Colon (tissue), 2 donors: Measurements from ENCODE around the gene CFAP65.

Experiments
- FAIRE-seq: peaks from 2 replicates; lab custom pipeline; 2012; peaks lifted over from hg19 to GRCh38; lab: Jason Lieb, UNC
- donor health status: control.
- donor health status: control.

CFAP65 gene

DNA sequence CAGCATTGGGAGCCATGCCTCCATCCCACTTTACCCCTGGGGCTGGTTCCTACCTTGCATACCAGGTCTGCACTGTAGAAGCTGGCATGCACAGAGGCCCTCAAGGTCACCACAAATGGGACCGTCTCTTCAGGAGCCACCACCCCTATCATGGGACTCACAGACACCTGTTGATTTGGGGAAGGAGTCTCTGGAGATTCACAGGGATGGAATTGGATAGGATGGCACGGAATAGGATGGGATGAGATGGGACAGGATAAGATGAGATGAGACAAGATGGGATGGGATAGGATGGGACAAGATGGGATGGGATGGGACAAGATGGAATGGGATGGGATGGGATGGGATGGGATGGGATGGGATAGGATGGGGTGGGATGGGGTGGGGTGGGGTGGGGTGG lies 32.0 kb downstream of the CFAP65 start:
- FAIRE-seq: no peak

- FAIRE-seq: no peak
These were observed 37.3 kb downstream of the CFAP65 start for GRCh38 chr2:219003979-219004378.

DNA sequence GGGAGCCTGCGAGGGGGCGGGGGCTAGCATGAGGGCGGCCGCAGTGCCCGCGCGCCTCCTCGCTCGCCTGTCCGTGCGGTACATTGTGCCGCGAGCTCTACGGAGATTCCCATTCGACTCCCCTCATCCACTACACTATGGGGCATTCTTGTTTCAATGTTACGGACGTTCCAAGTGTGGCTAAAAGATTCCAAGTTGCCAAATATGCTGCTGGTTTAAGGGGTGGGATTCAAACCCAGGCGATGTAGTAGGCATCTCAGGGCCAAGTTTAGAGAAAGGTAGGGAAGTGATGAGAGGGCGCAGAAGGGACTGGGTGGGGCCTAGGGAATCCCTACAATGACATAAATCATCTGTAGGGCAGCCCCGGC lies 38.1 kb downstream of the CFAP65 start:
- no peak for FAIRE-seq

DNA sequence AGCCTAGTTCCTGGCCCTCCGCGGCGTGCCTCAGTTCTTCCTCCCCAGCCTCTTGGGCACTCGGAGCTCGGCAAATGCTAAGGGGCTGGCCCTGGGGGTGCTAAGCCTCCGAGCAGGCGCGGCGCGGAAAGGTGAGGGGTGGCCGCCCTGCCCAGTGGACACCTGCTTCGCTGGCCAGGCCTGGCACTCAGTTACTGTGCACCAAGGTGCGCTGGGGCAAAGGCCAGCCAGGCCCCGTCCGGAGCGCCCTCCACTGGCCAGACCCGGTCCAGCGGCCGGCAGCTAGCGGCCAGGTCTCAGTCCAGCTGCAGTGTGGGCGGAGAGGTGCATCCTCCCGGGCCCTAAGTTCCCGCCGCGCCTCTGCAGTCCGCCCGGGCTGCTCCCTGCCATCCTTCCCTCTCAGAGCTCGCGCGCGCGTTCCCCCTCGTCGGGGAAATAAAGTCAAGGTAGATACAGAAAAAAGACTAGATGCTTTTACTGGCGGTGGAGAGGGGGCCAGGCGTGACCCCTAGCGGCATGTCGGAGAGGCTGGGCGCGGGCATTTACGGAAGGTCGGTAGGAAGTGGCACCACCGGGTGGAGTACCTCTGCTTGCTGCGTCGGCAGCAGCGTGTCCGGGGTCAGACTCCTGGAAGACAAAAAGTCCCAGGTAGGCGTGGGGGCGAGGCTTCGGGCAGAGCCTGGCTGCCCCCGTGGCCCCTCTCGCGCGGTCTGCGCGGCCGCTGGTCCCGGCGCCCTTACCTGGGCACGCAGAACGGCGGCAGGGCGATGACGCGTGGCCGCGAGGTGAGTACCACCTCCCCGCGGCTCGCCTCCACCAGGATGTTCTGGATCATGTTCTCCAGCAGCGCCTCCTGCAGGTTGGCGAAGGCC lies 38.7 kb downstream of the CFAP65 start:
- no peak for FAIRE-seq

DNA sequence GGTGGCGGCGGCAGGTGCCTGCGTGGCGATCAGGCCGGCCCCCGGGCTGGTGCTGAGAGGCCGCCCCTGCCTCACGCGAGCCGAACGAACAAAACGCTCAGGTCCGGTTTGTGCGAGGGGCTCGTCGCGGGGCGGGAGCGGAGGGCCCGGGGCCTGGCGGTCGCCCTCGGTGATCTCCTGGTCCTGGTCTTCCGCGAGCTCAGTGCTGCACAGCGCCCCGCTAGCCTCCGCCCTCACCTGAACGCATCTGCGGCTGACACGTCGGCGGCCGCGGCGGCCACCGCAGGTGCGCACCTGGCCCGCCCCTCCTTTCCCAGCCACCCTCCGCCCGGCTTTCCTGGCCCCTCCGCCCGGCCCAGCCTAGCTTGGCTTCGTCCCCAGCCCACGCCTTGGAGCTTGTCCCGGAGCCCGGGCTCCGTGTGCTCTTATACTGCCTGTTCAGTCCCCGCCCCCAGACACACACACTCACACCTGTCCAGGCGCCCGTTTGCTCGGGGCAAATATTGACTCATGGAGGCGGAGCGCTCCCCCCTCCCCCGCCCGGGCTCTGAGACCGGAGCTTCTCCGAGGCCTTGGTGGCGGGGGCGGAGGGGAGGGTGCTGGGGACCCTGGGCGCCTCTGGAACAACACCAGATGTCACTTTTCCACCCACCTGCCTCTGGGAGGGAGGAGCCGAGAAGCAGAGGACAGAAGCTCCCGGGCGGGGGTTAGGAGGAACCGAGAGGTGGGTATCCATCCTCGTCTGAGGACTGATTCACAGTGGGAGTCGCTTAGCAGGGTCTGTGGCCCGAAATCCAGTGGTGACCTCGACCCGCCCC lies 39.5 kb downstream of the CFAP65 start:
- FAIRE-seq: no peak

DNA sequence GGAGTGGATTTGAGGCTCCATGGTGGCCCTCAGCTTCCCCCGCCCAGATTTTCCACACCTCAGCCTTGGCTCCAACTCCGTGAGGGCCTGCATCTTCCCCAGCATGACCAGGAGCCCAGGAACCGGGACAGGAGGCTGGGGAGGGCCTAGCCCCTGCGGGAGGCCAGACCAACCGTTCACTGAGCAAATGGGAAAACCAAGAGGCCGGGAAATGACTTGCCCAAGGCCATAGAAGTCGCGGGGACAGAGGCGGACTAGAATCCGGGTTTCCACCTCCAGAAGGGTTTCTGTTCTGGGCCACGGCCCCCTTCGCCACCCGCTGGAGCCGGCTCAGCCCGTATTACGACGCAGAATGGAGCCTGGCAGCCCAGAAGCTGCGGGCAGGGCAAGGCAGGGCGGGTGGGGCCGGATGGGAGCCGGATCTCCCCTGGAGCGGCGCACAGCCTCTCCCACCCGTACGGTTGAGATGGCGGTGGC lies 40.2 kb downstream of the CFAP65 start:
- no peak for FAIRE-seq

- no peak for FAIRE-seq
These were observed 40.8 kb downstream of the CFAP65 start for GRCh38 chr2:219000569-219000960.

DNA sequence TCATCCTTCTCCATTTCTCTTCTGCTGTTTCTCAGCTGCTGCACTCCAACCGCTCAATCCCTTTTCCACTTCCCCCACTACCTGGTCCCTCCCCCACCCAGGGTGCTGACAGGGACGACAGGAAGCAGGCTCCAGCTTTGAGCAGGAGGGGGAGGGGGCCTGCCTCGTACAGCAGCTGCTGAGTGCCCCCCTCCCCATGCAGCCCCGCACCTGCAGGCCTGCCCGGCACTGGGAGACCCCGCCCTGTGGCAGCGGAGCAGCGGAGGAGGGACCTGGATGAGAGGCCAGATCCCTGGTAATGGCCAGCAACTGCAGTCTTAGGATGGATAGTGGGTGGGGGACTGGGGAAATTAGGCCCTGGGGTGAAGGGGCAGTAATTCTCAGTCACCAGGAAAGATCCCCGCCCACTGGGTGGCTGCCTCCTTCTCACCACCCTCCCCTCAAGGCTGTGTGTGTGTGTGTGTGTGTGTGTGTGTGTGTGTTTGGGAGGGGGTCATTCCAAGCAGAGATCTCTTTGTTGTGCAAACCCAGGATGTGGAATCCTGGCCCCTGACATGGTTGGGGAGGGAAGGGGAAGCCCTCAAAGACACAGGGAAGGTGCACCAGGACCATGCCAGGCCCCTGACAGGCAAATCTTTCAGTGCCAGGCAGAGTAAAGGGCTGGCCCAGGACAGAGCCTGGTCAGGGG lies 41.3 kb downstream of the CFAP65 start:
- no peak for FAIRE-seq

GRCh38 chr2:218999021-218999880 lies 42.1 kb downstream of the CFAP65 start:
- FAIRE-seq: no peak

DNA sequence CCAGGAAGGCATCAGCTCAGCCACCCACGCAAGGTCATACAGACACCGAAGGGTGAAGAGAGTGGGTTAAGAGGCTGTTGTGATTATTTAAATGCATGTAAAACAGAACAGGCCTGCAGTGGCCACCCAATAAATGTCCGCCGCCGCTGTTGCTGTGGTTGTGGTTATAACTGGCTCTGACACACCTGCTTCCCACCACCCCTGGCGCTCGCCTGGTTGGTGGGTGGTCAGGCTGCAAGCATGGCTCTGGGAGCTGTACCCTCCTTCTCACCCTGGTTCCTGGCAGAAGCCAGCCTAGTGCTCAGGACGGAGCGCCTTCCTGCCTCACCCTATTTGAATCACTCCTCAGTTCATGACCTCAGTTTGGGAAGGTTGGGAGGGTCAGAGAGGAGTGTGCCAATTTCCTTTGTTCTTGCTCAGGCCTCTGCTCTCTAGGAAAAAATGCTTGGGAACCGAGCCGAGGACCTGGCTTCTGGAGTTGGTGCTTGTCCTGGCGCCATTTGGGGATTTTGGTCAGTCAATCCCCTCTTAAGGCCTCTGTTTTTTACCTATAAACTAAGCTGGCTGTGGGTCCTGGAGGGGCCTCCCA lies 42.8 kb downstream of the CFAP65 start:
- FAIRE-seq: no peak

DNA sequence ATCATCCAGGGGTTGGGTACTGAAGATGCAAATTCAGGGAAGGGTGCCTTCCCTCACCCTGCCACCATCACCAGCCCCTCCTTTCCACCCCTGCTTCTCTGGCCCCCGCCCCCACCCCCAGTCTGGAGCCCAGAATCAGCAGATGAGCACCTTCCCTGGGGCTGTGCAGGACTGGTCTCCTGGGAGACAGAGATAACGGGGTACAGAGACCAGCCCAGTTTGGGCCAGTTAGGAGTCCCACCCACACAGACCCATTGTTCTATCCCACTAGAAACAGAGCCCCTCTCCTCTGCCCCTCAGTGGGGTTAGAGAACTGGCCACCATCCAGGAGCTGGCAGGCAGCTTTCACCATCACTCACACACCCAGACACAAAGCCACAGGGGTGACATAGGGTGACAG lies 43.6 kb downstream of the CFAP65 start:
- FAIRE-seq: no peak

DNA sequence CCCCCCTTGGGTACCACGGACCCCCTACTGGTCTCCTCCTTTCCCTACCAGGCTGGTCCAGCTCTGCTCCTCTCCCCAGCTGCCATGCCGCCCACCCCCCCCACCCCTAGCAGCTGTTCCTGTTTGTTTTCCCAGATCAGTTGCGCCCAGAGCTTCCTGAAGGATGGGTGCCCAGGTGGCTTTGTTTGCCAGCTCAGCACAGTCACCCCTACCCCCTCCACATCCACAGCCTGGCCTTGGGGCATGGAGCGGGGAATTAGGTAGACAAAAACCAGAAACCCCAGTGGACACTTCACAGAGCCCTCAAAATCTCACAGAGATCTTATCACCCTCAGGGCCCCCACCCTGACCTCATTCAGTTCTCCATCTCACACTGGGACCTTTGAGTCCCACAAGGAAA lies 44.4 kb downstream of the CFAP65 start:
- FAIRE-seq: no peak

GRCh38 chr2:218995972-218996711 lies 45.2 kb downstream of the CFAP65 start:
- no peak for FAIRE-seq

- no peak for FAIRE-seq
These were observed 45.8 kb downstream of the CFAP65 start for GRCh38 chr2:218995561-218995960.

GRCh38 chr2:218993345-218994315 lies 47.7 kb downstream of the CFAP65 start, which contains the start of gene CRYBA2:
CRYBA2 (minus strand) TSS chr2:218993422; CDS start chr2:218993176, 246 bp downstream.
- no peak for FAIRE-seq

GRCh38 chr2:218992703-218993344 lies 48.5 kb downstream of the CFAP65 start:
- FAIRE-seq: no peak

GRCh38 chr2:218992196-218992595 lies 49.1 kb downstream of the CFAP65 start:
- FAIRE-seq: no peak

- no peak for FAIRE-seq
These were observed 49.6 kb downstream of the CFAP65 start for GRCh38 chr2:218991674-218992168.
